Measurements from ENCODE around the gene TMSB10.

- no peak for TF ChIP-seq CTCF (IDR thresholded peaks at IDR 0.05)
- TF ChIP-seq POLR2A (IDR thresholded peaks at IDR 0.05): no peak
Measured at GRCh38 chr2:84914334-84914733, 8.9 kb downstream of the TMSB10 start.

Measured in uterus (tissue), 2 donors.